Left renal pelvis (tissue), 4 donors: ENCODE data around the gene RMND5A. TPM values are rescaled to one million over a fixed set of nuclear protein-coding genes. Genes with fewer than 3 reads are reported as not detected.

Source experiments
- DNase-seq, 4 donors: peaks; one replicate each; pipeline ENCODE4 v3.0.0-alpha.2; 2013; ENCODE audit warnings: low read depth in 4 of 4, low spot score in 3 of 4
- polyA plus RNA-seq, 4 donors: library from polyadenylated mRNA; unstranded; fragments of 120-200 nt; gene quantifications; one replicate each; pipeline ENCODE4 v1.2.1, GENCODE V29; 2013; ENCODE audit not compliant: insufficient read length in 4 of 4

Gene RMND5A, protein sequence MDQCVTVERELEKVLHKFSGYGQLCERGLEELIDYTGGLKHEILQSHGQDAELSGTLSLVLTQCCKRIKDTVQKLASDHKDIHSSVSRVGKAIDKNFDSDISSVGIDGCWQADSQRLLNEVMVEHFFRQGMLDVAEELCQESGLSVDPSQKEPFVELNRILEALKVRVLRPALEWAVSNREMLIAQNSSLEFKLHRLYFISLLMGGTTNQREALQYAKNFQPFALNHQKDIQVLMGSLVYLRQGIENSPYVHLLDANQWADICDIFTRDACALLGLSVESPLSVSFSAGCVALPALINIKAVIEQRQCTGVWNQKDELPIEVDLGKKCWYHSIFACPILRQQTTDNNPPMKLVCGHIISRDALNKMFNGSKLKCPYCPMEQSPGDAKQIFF
- 10 to 100 TPM; 38.6 to 65.4 (median 61.9) TPM for polyA plus RNA-seq

DNA sequence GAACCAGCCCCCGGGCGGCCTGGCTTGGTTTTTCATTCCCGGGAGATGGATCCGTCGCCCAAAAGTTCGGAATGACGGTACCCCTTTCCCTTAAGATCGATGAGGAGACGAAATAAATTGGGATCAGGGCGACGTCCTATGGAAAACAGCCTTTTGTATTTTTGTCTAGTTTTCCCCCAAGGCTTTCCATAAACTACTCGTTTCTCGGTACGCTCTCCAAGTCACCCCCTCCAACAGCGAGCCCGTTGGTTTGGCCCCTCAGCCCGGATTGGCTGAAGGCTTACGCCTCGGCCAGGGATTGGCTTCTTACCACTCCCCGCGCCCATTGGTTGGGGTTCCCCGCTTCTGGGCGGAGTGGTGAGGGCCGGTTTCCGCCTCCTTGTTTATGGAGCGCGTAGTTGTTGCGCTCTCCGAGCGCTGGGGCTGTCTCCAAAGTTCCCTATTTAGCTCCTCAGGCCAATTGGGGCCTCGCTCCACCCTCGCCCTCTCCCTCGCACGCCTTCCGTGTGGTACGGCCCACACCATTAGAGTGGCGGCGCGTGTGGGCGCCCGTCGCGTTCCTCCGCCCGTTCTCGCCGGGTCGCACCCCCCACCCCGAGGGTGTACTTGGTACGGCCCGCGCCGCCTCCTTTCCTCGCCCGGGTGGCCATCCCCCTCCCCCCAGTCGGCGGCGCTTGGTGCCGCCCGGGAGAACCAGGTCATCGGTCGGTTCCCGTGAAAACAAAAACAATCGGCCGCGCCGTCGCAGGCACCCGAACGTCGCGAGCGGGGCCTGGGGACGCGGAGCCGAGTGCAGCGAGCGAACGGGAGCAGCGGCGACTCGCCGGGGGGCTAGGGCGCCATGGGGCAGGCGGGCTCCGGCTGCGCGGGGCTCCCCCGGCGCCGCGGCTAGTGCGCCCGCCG is at the start of gene RMND5A:
Gene RMND5A, plus strand, starts transcription at position 655 of the 903 bp plus-strand sequence. CDS start 377 bp downstream, outside the sequence.
- peak; percentile 54 to 68 (median 67) for DNase-seq

DNA sequence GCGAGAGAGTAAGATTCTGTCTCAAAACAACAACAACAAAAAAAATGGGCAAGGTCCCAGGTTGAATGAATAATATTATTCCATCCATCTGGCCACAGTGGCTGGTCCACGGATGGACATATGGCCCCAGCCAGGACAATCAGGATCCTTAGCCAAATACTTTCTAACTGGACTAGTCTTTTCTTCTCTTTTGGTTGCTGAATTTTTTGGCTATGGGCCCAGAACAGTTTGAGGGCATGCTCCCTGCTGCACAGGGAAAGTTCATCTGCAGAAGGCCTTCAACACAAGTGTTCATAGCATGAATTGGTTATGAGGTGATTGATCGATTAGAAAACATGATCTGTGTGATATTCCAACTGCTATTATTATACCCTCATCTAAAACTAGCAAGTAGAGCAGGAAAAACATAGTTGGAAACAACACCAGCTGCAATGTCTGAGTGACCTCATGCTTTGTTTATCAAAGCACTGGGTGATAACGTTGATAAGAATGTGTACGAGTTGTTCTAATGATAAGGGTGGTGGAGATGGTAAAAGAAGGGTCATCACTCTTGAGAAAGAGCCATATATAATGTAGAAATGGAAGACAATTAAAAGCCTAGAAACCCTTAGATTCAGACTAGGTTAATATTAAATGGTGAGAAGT is 48.6 kb upstream of the RMND5A start:
- DNase-seq = no peak

DNA sequence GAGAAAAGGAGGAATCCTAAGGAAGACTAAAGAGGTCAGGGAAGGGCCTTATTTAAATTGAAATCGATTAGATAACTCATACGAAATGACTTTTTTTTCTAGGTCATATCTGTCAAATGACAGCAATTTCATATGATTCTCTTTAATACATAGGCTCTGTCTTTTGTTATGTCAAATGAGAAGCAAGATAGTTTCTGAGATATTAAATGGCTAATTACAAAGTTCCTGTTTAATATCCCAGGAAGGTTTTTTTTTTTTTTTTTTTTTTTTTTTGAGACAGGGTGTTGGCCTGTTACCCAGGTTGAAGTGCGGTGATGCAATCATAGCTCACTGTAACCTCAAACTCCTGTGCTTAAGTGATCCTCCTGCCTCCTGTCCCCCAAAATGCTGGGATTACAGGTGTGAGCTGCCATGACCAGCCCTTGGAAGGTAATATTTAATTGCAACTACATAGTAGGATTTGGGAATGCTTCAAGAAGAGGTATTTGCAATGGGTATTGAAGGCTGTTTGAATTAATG is 48.0 kb upstream of the RMND5A start:
- DNase-seq = no peak

DNA sequence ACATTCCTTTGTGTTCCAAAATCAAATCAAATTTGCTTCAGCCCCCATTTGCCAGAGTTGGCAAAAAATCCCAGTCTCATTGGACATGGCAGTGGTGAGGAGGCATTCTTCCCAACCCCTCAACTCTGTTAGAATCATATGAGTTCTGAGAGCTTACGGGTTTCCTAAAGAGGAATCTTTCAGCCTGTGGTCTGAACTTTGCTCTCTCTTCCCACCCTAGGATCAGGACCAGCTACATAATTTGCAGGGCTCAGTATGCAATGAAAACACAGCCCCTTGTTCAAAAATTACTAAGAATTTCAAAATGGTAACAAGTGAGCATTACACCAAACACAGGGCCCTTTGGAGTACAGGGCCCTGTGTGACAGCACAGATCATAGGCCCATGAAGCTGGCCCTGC is 47.1 kb upstream of the RMND5A start:
- no peak for DNase-seq

DNA sequence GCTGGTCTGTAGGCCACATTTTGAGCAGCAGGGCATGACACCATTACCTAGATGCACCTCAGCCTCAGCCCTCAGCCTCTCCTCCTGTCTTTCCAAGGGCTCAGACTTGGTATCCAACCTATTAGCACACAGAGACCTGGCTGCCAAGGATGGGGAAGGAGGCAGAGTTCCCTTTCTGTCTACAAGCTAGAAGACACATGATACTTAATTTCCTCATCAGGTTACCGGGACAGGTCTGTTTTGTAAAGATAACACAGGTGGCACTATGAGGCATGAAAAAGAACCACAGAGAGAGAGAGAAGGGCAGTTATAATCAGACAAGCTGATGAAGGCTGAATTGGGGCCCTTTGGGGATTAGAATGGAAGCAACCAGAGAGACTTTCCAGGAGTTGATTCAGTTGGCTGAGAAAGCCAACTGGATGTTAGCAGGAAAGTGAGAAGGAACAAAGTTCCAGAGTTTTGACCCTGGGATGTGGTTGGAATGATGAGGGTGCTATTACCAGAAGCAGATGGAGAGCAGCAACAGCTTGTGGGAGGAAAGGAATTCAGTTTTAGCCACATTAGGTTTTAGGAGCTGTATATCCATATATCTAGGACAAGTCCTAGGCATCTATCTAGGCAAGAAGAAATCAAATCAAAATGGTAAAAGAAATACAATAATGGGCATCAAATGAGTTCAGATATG is 46.0 kb upstream of the RMND5A start:
- no peak for DNase-seq

DNA sequence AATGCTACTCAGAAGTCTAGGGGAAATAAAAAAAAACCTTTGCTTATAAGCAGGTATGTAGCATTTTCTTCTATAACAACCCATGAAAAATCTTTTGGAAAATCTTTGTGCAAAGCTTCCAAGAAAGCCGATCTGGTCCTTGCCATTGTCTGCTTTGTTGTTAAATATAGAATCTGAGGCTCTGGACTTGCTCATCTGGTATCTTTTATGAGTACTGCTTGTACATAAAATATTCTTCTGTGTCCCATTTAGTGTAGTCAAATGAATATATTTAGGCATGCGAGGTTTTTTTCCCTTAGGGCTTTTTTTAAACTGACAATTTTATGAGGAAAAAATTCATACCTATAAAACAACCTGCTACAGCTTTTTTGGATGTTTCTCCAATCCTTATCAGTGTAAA is 45.0 kb upstream of the RMND5A start:
- DNase-seq = no peak

DNA sequence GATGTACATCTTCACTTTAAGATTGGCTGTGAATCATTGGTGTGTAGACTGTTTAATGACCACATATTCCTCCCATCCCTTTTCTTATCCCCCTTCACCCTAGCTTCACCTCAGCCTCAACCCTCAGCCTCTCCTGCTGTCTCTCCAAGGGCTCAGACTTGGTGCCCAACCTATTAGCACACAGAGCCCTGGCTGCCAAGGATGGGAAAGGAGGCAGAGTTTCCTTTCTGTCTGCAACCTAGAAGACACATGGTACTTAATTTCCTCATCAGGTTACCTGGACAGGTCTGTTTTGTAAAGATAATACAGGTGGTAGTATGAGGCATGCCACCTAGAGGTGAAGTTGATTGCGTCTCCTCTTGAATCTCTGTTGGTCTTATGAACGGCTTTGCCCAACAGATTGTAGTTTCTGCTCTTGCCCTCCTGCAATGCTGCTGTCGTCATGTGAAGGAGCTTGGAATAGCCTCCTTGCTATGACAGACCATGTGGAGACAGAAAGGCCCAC is 44.5 kb upstream of the RMND5A start:
- DNase-seq = no peak

DNA sequence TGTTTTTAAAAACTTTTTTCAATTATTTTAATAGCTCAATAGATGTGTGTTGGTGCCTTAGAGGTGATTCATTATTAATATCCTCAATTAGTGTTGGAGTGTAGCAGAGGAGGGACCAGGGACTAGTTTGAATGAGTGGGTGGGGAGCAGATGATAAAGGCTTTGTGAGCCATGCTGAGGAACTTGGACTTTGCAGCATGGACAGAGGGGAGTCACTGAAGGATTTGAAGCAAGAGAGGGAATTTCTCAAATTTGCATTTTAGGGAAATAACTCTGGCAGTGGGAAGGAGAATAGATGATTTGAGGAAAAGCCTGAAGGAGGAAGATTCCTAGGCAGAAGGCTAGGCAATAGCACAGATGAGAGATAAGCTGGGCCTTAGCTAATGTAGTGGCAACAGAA is 42.3 kb upstream of the RMND5A start:
- no peak for DNase-seq

DNA sequence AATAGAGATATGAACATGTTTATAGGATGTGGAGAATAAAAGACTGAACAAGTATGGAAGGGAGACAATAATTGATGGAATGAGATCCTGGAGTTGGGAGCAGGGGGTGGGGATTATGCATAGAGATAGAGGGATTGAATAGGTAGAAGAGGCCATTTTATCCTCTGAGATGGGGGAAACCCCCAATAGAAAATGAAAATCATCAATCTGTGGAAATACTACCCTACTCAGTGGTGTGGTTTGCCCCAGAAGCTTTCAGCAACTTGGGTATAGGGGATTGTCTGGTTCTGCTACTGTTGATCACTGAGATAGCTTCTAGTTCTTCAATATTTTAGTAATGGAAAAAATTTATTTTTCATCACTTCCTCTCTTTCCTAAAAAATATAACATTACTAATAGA is 41.1 kb upstream of the RMND5A start:
- DNase-seq = no peak

DNA sequence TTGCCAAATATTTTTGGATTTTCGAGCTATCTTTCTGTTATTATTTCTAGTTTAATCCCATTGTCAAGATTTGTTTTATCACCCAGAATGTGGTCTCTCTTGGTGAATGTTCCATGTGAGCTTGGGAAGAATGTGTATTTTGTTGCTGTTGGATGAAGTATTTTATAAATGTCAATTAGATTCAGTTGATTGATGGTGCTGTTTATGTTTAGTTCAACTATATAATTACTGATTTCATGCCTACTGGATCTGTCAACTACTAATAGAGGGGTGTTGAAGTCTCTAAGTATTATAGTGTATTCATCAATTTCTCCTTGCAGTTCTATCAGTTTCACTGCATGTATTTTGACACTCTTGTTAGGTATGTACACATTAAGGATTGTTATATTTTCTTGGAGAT is 34.7 kb upstream of the RMND5A start:
- no peak for DNase-seq

DNA sequence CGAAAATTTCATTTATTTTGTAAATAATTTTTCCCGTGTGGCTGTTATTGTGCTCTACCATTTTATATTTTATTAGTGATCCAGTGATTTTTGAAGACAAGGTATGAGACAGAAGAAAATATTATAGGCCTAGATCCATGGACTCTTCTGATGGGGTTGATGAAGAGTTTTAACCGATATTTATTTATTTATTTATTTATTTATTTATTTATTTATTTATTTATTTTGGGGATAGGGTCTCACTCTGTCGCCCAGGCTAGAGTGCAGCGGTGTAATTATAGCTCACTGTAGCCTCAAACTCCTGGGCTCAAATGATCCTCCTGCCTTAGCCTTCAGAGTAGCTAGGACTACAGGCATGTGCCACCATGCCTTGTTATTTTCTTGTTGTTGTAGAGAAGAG is 33.6 kb upstream of the RMND5A start:
- no peak for DNase-seq

DNA sequence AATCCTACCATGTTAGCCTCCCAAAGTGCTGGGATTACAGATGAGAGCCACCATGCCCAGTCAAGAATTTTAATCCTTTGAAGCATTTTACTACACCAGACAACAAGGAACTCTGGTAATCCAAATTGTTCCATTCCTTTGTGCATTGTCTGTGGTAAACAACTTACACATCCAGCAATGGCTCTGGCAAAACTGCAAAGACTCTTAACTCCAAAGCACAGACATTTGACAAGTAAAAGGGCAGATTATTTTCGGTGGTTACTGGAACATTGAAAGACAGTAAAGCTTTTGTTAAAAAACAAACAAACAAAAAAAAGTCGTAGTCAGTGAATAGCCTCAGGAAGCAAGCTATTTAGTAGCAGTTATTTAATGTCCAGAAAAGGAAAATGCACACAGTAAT is 33.2 kb upstream of the RMND5A start:
- no peak for DNase-seq

DNA sequence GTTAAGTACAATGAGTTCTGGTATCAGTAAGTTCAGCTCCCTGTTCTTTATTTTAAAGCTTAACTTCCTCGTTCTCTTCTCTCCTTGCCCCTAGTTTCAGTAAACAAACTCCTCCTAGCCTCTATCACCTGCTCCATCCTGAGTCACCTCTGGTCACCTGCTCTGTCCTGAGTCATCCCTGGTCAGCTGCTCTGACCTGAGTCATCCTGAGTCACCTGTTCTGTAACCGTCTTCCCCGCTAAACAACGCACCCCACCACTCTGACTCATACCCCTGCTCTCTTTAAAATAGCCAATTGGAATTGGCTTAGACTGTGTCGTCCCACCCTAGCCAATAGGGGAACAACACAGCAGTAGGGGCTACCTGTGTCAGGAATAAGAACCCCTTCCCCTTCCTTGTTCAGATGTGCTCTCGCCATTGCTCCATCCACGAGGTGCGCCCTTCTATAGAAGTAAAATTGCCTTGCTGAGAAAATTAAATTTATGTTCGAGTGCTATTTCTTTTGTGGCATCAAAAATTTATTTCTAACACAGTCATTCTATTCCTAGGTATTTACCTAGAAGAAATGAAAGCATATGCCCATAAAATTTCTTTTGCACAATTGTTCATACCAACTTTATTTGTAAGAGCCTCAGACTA is 24.9 kb upstream of the RMND5A start:
- no peak for DNase-seq

DNA sequence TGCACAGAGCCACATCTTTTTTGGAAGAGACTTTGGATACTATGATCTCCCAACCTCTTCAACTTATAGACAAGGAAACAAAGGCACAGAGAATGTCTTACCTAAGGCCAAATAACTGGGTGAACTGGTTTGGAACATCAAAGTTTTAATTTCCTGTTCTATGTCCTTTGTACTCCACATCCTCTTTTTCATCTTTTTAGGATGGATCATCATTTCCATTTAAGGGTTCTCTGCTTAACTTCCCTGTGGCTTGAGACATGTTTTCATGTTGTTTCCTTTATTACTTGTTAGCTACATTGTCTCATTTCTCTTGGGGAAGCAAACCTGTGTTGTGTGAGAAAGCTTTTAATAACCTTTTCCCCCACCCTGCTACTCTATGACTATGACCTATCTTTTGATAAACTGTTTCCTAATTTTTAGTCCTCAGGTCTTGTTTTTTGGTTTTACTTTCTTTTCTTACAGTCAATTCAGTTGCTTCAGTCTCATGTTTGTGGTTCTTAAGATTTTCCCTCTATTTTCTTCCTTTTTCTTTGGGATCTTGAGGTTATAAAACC is 22.5 kb upstream of the RMND5A start:
- no peak for DNase-seq

DNA sequence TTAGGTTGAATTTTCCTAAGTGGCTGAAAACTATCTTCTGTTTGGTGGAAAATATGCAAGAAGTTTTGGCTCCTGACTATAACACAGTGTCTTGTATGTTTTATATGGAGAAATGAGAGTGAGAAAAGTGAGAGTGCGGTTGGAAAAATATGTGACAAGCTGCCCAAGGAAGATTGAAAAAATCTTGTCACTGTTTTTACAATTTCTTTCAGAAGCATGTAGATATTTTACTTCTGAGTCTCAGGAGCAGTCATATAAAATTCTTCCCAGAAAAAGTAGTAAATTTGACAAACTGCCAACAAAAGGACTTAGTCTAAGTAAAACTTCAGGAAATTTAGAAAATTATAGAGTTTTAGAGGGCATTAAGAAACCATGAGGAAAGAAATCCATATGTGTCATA is 19.4 kb upstream of the RMND5A start:
- DNase-seq = no peak

DNA sequence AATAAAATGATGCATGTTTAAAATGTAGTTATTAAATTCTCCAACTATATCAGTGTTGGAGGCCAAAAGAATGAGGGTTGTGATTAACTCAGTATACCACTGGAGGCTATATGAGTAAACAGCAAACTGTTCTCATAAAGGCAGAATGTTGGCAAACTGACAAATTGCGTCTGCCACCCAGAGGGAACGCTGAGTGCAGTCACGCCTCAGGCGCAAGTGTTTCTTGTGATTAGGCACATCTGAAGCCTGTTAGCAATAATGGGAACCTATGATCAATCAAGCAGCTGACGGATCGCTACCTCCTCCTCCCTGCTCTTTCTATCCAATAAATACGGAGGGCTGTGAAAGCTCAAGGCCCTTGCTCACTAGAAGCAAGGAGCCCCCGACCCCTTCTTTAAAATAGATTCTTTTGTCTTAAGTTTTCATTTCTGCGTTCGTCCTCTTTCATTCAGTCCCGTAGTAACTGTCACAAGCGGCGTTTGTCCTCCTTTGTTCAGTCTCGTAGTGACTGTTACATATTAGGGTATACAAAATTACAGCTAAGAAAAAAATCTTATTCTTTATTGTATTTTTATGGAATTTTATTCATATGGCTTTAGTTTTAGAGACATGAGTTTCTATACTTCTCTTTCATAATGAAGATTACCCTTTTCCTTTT is 16.3 kb upstream of the RMND5A start:
- no peak for DNase-seq

DNA sequence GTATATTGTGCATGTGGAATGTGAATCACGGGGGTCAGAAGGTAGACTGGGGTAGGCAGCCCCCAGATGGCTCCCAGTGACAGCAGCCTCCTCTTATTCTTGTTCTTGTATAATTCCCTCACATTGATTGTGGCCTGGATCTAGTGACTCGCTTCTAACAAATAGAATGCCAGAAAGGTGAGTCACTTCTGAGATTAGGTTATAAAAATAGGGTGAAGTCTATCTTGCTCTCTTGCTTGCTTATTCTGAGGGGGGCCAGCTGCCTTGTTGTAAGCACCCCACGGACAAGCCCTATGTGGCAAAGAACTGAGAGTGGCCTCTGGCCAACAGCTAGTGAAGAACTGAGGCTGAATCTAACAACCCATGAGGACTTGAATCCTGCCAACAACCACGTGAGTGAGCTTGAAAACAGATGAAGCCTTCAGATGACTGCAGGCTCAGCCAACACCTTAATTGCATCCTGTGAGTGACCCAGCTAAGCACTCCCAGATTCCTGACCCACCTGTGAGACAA is 15.6 kb upstream of the RMND5A start:
- DNase-seq = no peak

DNA sequence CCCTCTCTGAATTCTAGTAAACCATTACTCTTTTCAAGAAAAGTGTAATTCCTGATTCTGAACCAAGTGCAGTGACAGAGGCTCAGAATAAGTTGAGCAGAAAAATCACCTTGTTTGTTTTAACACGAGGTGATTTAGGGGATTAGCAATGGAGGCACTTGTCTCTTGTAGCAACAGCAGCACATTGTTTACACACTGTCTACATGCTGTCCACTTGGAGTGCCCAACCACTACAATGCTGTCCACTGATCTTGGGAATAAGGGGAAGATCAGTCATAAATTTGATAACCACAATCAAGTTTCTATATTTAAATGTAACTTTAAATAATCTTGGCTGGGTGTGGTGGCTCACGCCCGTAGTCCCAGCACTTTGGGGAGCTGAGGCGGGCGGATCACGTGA is 13.9 kb upstream of the RMND5A start:
- no peak for DNase-seq

DNA sequence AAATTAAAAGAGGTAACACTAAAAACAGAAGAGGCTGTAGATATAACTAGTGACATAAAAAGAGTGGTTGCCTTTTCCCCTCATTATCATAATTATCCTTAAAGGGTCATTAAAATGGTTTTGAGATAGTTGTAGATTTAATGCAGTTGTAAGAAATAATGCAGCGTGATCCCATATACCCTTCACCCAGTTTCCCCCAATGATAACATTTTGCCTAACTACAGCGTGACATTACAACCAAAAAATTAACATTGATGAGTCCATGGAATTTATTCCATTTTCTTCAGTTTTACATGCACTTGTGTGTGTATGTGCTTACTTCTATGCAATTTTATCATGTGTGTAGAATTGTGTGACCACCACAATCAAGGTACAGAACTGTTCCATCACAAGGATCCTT is 13.2 kb upstream of the RMND5A start:
- DNase-seq = no peak
